Measurements from ENCODE around the gene FKBP1B. TPM values are rescaled to one million over a fixed set of nuclear protein-coding genes. Genes with fewer than 3 reads are reported as not detected.

Gene FKBP1B
- total RNA-seq, 2 experiments from 2014 or later: 0.47 TPM; not detected in 1

GRCh38 chr2:24020244-24020643, 29.3 kb upstream of the FKBP1B start:
- Mint-ChIP-seq H3K27ac (no peak overlapping the region), H3K36me3 (ENCODE audit: low read depth) (peaks cover 28% of the 10 kb centered on the region), H3K27me3 (no peaks in the 10 kb centered on the region), H3K9me3 (no peaks in the 10 kb centered on the region), H3K4me3 (no peak overlapping the region), H3K4me1 (ENCODE audit: low read depth) (no peaks in the 10 kb centered on the region)
- ATAC-seq (ENCODE audit: poor library complexity) (no peak), DNase-seq (no peak)
- ChIA-PET POLR2A (no interaction called here), CTCF (no interaction called here)
- TF ChIP-seq, protein P1, sequence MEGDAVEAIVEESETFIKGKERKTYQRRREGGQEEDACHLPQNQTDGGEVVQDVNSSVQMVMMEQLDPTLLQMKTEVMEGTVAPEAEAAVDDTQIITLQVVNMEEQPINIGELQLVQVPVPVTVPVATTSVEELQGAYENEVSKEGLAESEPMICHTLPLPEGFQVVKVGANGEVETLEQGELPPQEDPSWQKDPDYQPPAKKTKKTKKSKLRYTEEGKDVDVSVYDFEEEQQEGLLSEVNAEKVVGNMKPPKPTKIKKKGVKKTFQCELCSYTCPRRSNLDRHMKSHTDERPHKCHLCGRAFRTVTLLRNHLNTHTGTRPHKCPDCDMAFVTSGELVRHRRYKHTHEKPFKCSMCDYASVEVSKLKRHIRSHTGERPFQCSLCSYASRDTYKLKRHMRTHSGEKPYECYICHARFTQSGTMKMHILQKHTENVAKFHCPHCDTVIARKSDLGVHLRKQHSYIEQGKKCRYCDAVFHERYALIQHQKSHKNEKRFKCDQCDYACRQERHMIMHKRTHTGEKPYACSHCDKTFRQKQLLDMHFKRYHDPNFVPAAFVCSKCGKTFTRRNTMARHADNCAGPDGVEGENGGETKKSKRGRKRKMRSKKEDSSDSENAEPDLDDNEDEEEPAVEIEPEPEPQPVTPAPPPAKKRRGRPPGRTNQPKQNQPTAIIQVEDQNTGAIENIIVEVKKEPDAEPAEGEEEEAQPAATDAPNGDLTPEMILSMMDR (IDR thresholded peaks at IDR 0.05): no peak
- intact Hi-C loops (cut with DNase I, micrococcal nuclease): no loop called here
- peaks cover 12% of the 10 kb centered on the region for H3K36me3 ChIP-seq (ENCODE audit: insufficient read depth, low read length)
- no peaks in the 10 kb centered on the region for H3K9me3 ChIP-seq (ENCODE audit: control insufficient read depth in 1 of 2, insufficient read depth in 1 of 2, low read length in 2 of 2)
- no peak overlapping the region for H3K27ac ChIP-seq (ENCODE audit: low read depth in 1 of 2, low read length in 2 of 2)
- H3K27me3 ChIP-seq (ENCODE audit: control insufficient read depth in 1 of 2, insufficient read depth in 2 of 2, low read length in 2 of 2): no peaks in the 10 kb centered on the region
- no peaks in the 10 kb centered on the region for H3K4me1 ChIP-seq (ENCODE audit: insufficient read depth, low read length)
- H3K4me3 ChIP-seq (ENCODE audit: low read length): no peak overlapping the region

GRCh38 chr2:24021122-24021998, 28.2 kb upstream of the FKBP1B start:
- H3K27ac ChIP-seq (ENCODE audit: low read depth in 1 of 2, low read length in 2 of 2): no peak overlapping the region
- Mint-ChIP-seq H3K9me3 (no peaks in the 10 kb centered on the region), H3K4me3 (no peak overlapping the region), H3K36me3 (ENCODE audit: low read depth) (peaks cover 38% of the 10 kb centered on the region), H3K27ac (no peak overlapping the region), H3K4me1 (ENCODE audit: low read depth) (no peaks in the 10 kb centered on the region), H3K27me3 (no peaks in the 10 kb centered on the region)
- intact Hi-C loops (cut with DNase I, micrococcal nuclease): no loop called here
- H3K4me3 ChIP-seq (ENCODE audit: low read length): no peak overlapping the region
- peaks cover 12% of the 10 kb centered on the region for H3K36me3 ChIP-seq (ENCODE audit: insufficient read depth, low read length)
- DNase-seq (peak in 5 of 14 experiments; percentile 3 to 35 (median 14)), ATAC-seq (ENCODE audit: poor library complexity) (peak; percentile 56)
- no peaks in the 10 kb centered on the region for H3K9me3 ChIP-seq (ENCODE audit: control insufficient read depth in 1 of 2, insufficient read depth in 1 of 2, low read length in 2 of 2)
- ChIA-PET POLR2A (no interaction called here), CTCF (no interaction called here)
- H3K4me1 ChIP-seq (ENCODE audit: insufficient read depth, low read length): no peaks in the 10 kb centered on the region
- TF ChIP-seq, protein P1 (IDR thresholded peaks at IDR 0.05): no peak
- H3K27me3 ChIP-seq (ENCODE audit: control insufficient read depth in 1 of 2, insufficient read depth in 2 of 2, low read length in 2 of 2): no peaks in the 10 kb centered on the region

- Histone ChIP-seq H3K4me3 (ENCODE audit: low read length) (no peak overlapping the region), H3K36me3 (ENCODE audit: insufficient read depth, low read length) (peaks cover 16% of the 10 kb centered on the region), H3K27me3 (ENCODE audit: control insufficient read depth in 1 of 2, insufficient read depth in 2 of 2, low read length in 2 of 2) (no peaks in the 10 kb centered on the region), H3K9me3 (ENCODE audit: control insufficient read depth in 1 of 2, insufficient read depth in 1 of 2, low read length in 2 of 2) (no peaks in the 10 kb centered on the region), H3K27ac (ENCODE audit: low read depth in 1 of 2, low read length in 2 of 2) (no peak overlapping the region), H3K4me1 (ENCODE audit: insufficient read depth, low read length) (no peaks in the 10 kb centered on the region)
- Mint-ChIP-seq H3K4me1 (ENCODE audit: low read depth) (no peaks in the 10 kb centered on the region), H3K36me3 (ENCODE audit: low read depth) (peaks cover 46% of the 10 kb centered on the region), H3K27ac (no peak overlapping the region), H3K9me3 (no peaks in the 10 kb centered on the region), H3K27me3 (no peaks in the 10 kb centered on the region), H3K4me3 (no peak overlapping the region)
- TF ChIP-seq, protein P1 (IDR thresholded peaks at IDR 0.05): no peak
- intact Hi-C loops (cut with DNase I, micrococcal nuclease): no loop called here
- DNase-seq (no peak), ATAC-seq (ENCODE audit: poor library complexity) (no peak)
- ChIA-PET POLR2A (no interaction called here), CTCF (no interaction called here)
These were observed 27.1 kb upstream of the FKBP1B start for GRCh38 chr2:24022324-24022974.
